Measurements from ENCODE around the gene ADNP. TPM values are rescaled to one million over a fixed set of nuclear protein-coding genes. Genes with fewer than 3 reads are reported as not detected.

The ADNP gene
- polyA plus RNA-seq, 2 of the 4 experiments (the other 2 are of a cell fraction): 36.7 to 37.2 TPM

- Histone ChIP-seq H3K4me3 (no peak overlapping the region), H3K9me3 (no peaks in the 10 kb centered on the region), H3K4me2 (no peak overlapping the region), H3K27ac (no peak overlapping the region), H3K4me1 (peaks cover 25% of the 10 kb centered on the region)
- ChIA-PET POLR2A (interaction anchor here (0.7 kb wide), 1 partner anchor 20 kb away, joined by 4 read pairs; the partner anchor contains the start of gene ADNP), CTCF (interaction anchor here (0.6 to 18.7 kb wide), 3 partner anchors 18 to 117 kb away, joined by 3 to 167 read pairs (median 4); partner anchors contain the start of gene ADNP)
- FAIRE-seq (no peak), ATAC-seq (no peak), DNase-seq (ENCODE audit: low read depth in 1 of 2, low spot score in 1 of 2) (no peak)
- WGBS (ENCODE audit: missing lambda C conversion rate): 93% methylated on average over 1 of the region's 1 CpG
- TF ChIP-seq ZSCAN20 (CRISPR knock-in tag; IDR thresholded peaks at IDR 0.05) (no peak), RFX5 (IDR thresholded peaks at IDR 0.05) (no peak), PHF8 (IDR thresholded peaks at IDR 0.05; ENCODE audit: borderline replicate concordance, low read depth) (no peak), SREBF2 (IDR thresholded peaks at IDR 0.05) (no peak), KDM1A (IDR thresholded peaks at IDR 0.05; ENCODE audit: low read depth) (no peak), CHD4 (IDR thresholded peaks at IDR 0.05; ENCODE audit: borderline replicate concordance) (no peak), EHF (CRISPR knock-in tag; IDR thresholded peaks at IDR 0.05) (no peak)
Observed at GRCh38 chr20:50911716-50912115, 19.5 kb downstream of the ADNP start.

GRCh38 chr20:50911030-50911429 is 20.2 kb downstream of the ADNP start:
- ATAC-seq (no peak), FAIRE-seq (no peak), DNase-seq (ENCODE audit: low read depth in 1 of 2, low spot score in 1 of 2) (no peak)
- H3K4me2 ChIP-seq: no peak overlapping the region
- TF ChIP-seq, protein P1, sequence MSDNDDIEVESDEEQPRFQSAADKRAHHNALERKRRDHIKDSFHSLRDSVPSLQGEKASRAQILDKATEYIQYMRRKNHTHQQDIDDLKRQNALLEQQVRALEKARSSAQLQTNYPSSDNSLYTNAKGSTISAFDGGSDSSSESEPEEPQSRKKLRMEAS (IDR thresholded peaks at IDR 0.05): no peak
- TF ChIP-seq PHF8 (IDR thresholded peaks at IDR 0.05; ENCODE audit: borderline replicate concordance, low read depth) (no peak), HDAC2 (IDR thresholded peaks at IDR 0.05) (no peak), RNF2 (IDR thresholded peaks at IDR 0.05; ENCODE audit: borderline replicate concordance, low read depth) (no peak), REST (IDR thresholded peaks at IDR 0.05) (no peak), HOXB5 (CRISPR knock-in tag; IDR thresholded peaks at IDR 0.05) (no peak), BHLHE40 (IDR thresholded peaks at IDR 0.05; ENCODE audit: low read depth, low read length) (no peak), CHD2 (IDR thresholded peaks at IDR 0.05; ENCODE audit: low read length, partially characterized antibody) (no peak), HOXA7 (CRISPR knock-in tag; IDR thresholded peaks at IDR 0.05) (no peak), FOSB (CRISPR knock-in tag; IDR thresholded peaks at IDR 0.05) (no peak), TP53 (CRISPR knock-in tag; IDR thresholded peaks at IDR 0.05) (no peak), FOXS1 (CRISPR knock-in tag; IDR thresholded peaks at IDR 0.05) (no peak), POLR2A (IDR thresholded peaks at IDR 0.05; ENCODE audit: low read length) (no peak)
- TF ChIP-seq, protein P2, sequence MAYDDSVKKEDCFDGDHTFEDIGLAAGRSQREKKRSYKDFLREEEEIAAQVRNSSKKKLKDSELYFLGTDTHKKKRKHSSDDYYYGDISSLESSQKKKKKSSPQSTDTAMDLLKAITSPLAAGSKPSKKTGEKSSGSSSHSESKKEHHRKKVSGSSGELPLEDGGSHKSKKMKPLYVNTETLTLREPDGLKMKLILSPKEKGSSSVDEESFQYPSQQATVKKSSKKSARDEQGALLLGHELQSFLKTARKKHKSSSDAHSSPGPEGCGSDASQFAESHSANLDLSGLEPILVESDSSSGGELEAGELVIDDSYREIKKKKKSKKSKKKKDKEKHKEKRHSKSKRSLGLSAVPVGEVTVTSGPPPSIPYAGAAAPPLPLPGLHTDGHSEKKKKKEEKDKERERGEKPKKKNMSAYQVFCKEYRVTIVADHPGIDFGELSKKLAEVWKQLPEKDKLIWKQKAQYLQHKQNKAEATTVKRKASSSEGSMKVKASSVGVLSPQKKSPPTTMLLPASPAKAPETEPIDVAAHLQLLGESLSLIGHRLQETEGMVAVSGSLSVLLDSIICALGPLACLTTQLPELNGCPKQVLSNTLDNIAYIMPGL (CRISPR knock-in tag; IDR thresholded peaks at IDR 0.05; ENCODE audit: borderline replicate concordance): no peak
- TF ChIP-seq, protein P3, sequence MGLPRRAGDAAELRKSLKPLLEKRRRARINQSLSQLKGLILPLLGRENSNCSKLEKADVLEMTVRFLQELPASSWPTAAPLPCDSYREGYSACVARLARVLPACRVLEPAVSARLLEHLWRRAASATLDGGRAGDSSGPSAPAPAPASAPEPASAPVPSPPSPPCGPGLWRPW (IDR thresholded peaks at IDR 0.05): no peak
- ChIA-PET CTCF (interaction anchor here (0.6 to 18.7 kb wide), 4 partner anchors 12 to 117 kb away, joined by 3 to 167 read pairs (median 6); partner anchors contain the start of gene ADNP), POLR2A (no interaction called here)
- no peaks in the 10 kb centered on the region for H3K9me3 ChIP-seq
- no peak overlapping the region for H3K4me3 ChIP-seq
- no peak overlapping the region for H3K27ac ChIP-seq
- WGBS (ENCODE audit: missing lambda C conversion rate): 87% methylated on average over 3 of the region's 3 CpGs
- peaks cover 20% of the 10 kb centered on the region for H3K4me1 ChIP-seq
